Measurements from ENCODE around the gene TMEM126A.
A peak's percentile ranks its signal among the peaks of the same experiment; 100 is the strongest.
"Not testable (repeated sequence)": the region's sequence is repeated elsewhere in the genome, so short reads cannot be mapped to it uniquely, and the experiment has no call there.

The TMEM126A gene

GRCh38 chr11:85647604-85648299, at the start of gene TMEM126A:
TMEM126A (plus strand) TSS chr11:85647967; CDS start chr11:85650256, 2,289 bp downstream.
- DNase-seq (ENCODE audit: low read depth): peak; percentile 54

- no peak for DNase-seq (ENCODE audit: low read depth)
Measured at GRCh38 chr11:85599083-85599482, 48.7 kb upstream of the TMEM126A start.

DNA sequence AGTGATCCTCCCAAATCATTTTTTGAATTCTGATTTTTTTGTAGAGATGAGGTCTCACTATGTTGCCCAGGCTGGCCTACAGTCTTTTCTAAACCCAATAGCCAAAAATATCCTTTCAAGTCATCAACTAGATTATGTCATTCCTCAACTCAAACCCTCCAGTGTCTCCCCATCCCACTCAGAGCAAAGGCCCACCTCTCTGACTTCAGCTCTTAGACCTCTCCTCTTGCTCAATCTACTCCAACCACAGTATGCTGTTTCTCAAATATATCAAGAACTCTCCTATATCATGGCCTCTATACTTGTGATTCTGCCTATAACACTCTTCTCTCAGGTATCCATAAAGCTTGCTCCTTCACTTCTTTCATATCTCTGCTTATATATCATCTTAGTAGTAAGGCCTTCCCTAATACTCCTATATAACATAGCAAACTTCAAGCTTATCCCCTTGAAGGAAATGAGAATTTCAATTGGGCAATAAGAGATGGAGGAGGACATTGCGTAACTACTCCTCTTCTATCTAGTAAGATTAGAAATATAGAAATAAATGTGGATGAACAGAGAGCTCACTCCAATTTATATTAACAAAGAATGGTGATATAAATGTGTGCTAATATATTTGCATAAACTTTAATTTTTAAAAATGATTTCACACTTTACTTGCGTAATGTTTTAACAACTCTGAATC, 45.1 kb upstream of the TMEM126A start:
- no peak for DNase-seq (ENCODE audit: low read depth)

- DNase-seq (ENCODE audit: low read depth): no peak
Measured at GRCh38 chr11:85603220-85603619, 44.5 kb upstream of the TMEM126A start.

GRCh38 chr11:85606237-85606636, 41.5 kb upstream of the TMEM126A start:
- not testable (repeated sequence) for DNase-seq (ENCODE audit: low read depth)

DNA sequence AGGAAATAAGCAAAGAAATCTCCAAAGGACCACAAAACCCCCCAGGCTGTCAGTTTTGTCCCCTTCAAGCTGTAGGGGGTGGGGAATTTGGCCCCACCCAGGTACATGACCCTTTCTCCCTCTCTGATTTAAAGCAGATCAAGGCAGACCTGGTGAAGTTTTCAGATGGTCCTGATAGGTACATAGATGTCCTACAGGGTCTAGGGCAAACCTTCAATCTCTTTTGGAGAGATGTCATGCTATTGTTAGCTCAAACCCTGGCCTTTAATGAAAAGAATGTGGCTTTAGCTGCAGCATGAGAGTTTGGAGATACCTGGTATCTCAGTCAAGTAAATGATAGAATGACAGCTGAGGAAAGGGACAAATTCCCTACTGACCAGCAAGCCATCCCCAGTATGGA, 39.1 kb upstream of the TMEM126A start:
- DNase-seq (ENCODE audit: low read depth): not testable (repeated sequence)

DNA sequence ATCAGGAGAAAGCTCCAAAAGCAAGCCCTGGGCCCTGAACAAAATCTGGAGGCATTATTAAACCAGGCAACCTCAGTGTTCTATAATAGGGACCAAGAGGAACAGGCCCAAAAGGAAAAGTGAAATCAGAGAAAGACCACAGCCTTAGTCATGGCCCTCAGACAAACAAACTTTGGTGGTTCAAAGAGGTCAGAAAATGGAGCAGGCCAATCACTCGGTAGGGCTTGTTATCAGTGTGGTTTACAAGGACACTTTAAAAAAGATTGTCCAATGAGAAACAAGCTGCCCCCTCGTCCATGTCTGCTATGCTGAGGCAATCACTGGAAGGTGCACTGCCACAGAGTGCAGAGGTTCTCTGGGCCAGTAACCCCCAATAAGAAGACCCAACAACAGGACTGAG, 38.5 kb upstream of the TMEM126A start:
- DNase-seq (ENCODE audit: low read depth): not testable (repeated sequence)

GRCh38 chr11:85611643-85612042, 36.1 kb upstream of the TMEM126A start:
- not testable (repeated sequence) for DNase-seq (ENCODE audit: low read depth)

GRCh38 chr11:85619499-85619898, 28.3 kb upstream of the TMEM126A start:
- peak; percentile 2 for DNase-seq (ENCODE audit: low read depth)

DNA sequence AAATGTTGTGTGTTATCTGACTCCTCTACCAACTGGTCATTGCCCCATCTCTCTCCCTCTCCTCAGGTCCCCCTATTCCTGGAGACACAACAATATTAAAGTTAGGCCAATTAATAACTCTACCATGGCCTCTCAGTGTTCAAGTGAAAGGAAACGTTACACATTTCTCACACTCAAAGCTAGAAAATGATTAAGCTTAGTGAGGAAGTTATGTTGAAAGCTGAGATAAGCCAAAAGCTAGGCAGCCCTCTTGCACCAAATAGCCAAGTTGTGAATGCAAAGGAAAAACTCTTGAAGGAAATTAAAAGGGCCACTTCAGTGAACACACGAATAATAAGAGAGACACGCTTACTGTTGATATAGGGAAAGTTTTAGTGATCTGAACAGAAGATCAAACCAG, 27.5 kb upstream of the TMEM126A start:
- DNase-seq (ENCODE audit: low read depth): no peak

DNA sequence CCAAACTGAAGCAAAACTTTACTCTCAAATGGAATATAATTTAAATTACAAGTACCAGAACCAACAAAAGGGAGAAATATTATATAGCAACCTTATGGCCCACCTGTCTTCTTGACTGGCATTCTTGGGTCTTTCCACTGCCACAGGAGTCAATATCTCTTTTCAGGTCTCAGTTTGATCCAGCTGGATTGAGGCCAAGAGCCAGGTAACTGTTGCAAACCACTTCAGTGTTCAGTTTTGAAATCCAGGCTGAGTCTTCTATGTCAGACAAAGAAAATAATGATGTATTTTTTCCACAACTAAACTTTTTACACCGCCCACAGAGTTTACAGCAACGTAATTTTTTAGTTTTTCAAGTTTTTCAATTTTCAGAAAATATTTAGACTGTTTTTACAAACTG, 21.3 kb upstream of the TMEM126A start:
- no peak for DNase-seq (ENCODE audit: low read depth)

DNA sequence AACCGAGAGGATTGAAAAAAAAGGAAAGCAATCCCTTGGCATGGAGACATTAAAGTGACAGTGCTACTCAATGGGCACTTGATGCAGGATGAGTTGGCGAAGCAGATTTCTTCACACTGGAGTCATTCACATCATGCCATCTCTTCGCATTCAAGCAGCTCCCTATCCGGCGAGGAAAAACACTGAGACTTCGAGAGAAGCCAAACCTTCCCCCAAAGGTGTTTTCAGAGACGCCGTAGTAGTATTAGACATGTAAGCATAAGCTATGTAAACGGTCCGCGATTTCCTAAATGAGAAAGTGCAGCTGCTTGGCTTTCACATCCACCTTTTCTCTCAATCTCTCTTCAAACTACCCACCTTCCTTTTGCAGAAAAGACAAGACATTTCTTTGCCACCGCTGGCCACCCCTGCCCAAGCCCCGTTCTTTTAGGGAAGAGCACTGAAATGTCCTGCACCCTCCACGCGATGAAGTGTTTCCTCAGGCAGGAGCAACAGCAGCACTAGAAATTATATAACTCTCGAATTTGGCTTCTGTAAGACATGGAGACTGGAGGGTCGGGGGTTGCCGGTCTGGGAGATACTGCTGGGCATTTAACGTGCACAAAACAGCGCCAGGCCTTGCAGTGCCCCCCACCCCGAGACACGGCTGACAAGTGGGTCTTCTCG, 20.3 kb upstream of the TMEM126A start, which contains the start of gene DLG2:
DLG2 (minus strand) TSS at position 13 of the 666 bp plus-strand sequence.
- DNase-seq (ENCODE audit: low read depth): no peak

GRCh38 chr11:85627998-85628770, 19.6 kb upstream of the TMEM126A start, which contains the start of gene TMEM126B:
TMEM126B (plus strand) TSS chr11:85628593; CDS start chr11:85628608, 15 bp downstream.
- DNase-seq (ENCODE audit: low read depth): peak; percentile 81

GRCh38 chr11:85628771-85629341, 18.9 kb upstream of the TMEM126A start:
- DNase-seq (ENCODE audit: low read depth): no peak

DNA sequence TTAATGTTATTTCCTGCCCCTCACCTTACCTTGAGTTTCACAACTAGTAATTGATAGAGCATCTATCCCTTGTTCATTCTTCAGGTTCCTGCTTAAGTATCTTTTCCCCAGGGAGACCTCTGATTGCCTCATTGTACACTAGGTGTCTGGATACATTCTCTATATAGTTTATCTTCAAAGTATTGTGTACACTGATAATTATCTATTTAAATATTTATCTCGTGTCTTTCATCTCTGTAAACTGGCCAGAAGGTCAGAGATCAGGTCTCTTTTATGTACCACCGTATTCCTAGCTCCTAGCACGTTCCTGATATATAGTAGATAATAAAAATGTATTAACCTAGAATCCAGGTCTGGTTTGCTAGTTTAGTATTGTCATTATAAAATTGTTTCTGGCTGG, 13.0 kb upstream of the TMEM126A start:
- DNase-seq (ENCODE audit: low read depth): no peak

GRCh38 chr11:85643191-85643614, 4.6 kb upstream of the TMEM126A start:
- no peak for DNase-seq (ENCODE audit: low read depth)

DNA sequence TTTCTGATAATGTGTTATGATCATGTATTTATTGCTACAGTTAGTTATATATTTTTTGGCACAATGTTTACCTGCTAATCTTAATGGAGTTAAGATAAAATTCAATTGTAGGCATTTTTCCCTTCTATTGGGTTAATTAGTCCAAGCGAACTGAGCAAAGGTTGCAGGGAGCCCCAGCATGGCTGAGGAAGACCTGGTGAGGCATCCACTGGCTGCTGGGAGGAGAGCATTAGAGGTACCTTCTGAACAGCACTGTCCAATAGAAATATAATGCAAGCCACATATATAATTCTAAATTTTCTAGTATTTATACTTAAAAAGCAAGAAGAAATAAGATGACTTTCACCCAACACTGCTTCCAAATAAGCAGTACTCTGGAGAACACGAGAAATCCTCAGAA, 689 bp upstream of the TMEM126A start:
- DNase-seq (ENCODE audit: low read depth): no peak

- DNase-seq (ENCODE audit: low read depth): no peak
Measured at GRCh38 chr11:85651118-85651517, 3.4 kb downstream of the TMEM126A start.

GRCh38 chr11:85652786-85653447, 5.2 kb downstream of the TMEM126A start:
- DNase-seq (ENCODE audit: low read depth): no peak

DNA sequence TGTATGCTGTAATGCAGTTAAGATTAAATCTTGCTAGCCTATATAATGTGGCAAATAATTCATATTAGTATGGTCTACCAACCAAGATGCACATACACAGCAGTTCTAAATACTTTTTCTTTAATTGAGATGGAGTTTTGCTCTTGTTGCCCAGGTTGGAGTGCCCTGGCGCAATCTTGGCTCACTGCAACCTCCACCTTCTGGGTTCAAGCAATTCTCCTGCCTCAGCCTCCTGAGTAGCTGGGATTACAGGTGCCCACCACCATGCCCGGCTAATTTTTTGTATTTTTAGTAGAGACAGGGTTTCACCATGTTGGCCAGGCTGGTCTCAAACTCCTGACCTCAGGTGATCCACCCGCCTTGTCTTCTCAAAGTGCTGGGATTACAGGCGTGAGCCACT, 6.6 kb downstream of the TMEM126A start:
- not testable (repeated sequence) for DNase-seq (ENCODE audit: low read depth)

DNA sequence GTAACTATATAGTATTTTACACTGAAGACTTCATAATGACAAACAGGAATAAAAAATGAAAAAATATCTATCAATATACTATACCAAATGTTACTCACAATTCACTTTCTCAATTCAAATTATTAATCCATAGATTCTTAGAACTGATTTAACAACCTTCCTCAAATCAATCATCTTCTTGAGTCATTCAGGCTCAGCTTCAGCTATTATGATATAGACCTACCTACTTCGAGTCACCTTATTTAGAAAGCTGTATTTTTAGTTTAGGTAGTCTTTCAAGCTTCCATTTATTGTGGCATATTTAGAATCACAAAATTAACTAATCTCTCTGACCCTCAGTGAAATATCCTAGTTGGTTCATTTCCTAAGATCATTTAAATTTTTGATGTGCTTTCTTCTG, 9.0 kb downstream of the TMEM126A start:
- DNase-seq (ENCODE audit: low read depth): no peak
